ENCODE data around the gene LTBP3. TPM values are rescaled to one million over a fixed set of nuclear protein-coding genes. Genes with fewer than 3 reads are reported as not detected.
A peak's percentile ranks its signal among the peaks of the same experiment; 100 is the strongest.

The LTBP3 gene
- total and polyA plus RNA-seq, 9 of the 15 experiments (the other 6 are each of a cell fraction or from before 2014, with no cell fraction given): 0.06 to 20.5 (median 4.8) TPM

DNA sequence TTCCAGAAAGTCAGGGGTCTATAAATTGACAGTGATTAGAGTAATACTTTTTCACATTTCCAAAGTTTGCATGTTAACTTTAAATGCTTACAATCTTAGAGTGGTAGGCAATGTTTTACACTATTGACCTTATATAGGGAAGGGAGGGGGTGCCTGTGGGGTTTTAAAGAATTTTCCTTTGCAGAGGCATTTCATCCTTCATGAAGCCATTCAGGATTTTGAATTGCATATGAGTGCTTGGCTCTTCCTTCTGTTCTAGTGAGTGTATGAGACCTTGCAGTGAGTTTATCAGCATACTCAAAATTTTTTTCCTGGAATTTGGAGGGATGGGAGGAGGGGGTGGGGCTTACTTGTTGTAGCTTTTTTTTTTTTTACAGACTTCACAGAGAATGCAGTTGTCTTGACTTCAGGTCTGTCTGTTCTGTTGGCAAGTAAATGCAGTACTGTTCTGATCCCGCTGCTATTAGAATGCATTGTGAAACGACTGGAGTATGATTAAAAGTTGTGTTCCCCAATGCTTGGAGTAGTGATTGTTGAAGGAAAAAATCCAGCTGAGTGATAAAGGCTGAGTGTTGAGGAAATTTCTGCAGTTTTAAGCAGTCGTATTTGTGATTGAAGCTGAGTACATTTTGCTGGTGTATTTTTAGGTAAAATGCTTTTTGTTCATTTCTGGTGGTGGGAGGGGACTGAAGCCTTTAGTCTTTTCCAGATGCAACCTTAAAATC lies 54.0 kb downstream of the LTBP3 start (continued):
- TF ChIP-seq, protein P1, sequence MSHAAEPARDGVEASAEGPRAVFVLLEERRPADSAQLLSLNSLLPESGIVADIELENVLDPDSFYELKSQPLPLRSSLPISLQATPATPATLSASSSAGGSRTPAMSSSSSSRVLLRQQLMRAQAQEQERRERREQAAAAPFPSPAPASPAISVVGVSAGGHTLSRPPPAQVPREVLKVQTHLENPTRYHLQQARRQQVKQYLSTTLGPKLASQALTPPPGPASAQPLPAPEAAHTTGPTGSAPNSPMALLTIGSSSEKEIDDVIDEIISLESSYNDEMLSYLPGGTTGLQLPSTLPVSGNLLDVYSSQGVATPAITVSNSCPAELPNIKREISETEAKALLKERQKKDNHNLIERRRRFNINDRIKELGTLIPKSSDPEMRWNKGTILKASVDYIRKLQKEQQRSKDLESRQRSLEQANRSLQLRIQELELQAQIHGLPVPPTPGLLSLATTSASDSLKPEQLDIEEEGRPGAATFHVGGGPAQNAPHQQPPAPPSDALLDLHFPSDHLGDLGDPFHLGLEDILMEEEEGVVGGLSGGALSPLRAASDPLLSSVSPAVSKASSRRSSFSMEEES (CRISPR knock-in tag; IDR thresholded peaks at IDR 0.05): no peak
- TF ChIP-seq, protein P2, sequence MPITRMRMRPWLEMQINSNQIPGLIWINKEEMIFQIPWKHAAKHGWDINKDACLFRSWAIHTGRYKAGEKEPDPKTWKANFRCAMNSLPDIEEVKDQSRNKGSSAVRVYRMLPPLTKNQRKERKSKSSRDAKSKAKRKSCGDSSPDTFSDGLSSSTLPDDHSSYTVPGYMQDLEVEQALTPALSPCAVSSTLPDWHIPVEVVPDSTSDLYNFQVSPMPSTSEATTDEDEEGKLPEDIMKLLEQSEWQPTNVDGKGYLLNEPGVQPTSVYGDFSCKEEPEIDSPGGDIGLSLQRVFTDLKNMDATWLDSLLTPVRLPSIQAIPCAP (CRISPR knock-in tag; IDR thresholded peaks at IDR 0.05; ENCODE audit: borderline replicate concordance): no peak
- no peak for TF ChIP-seq NCOA1 (IDR thresholded peaks at IDR 0.05; ENCODE audit: low read depth)
- no peak for TF ChIP-seq ZBTB1 (CRISPR knock-in tag; IDR thresholded peaks at IDR 0.05; ENCODE audit: borderline replicate concordance, low read depth)
- no peak for TF ChIP-seq MYBL2 (IDR thresholded peaks at IDR 0.05; ENCODE audit: low read depth)
- TF ChIP-seq MYBL2 (CRISPR knock-in tag; IDR thresholded peaks at IDR 0.05; ENCODE audit: borderline replicate concordance): no peak
- TF ChIP-seq NBN (IDR thresholded peaks at IDR 0.05; ENCODE audit: low read depth): 0 out of 2 replicates have a peak, but pooled peaks have one; percentile 15
- TF ChIP-seq POU5F1 (IDR thresholded peaks at IDR 0.05; ENCODE audit: borderline replicate concordance, low read depth, low read length, partially characterized antibody): no peak
- no peak for TF ChIP-seq MTF1 (CRISPR knock-in tag; IDR thresholded peaks at IDR 0.05; ENCODE audit: borderline replicate concordance)
- TF ChIP-seq SMARCA4 (IDR thresholded peaks at IDR 0.05): no peak
- TF ChIP-seq, protein P3, sequence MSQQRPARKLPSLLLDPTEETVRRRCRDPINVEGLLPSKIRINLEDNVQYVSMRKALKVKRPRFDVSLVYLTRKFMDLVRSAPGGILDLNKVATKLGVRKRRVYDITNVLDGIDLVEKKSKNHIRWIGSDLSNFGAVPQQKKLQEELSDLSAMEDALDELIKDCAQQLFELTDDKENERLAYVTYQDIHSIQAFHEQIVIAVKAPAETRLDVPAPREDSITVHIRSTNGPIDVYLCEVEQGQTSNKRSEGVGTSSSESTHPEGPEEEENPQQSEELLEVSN (IDR thresholded peaks at IDR 0.05; ENCODE audit: borderline replicate concordance in 1 of 2, extremely low read depth in 1 of 2, insufficient read depth in 1 of 2, insufficient read length in 1 of 2, low read depth in 1 of 2, low read length in 1 of 2, poor library complexity in 1 of 2, severe bottlenecking in 1 of 2): no peak
- TF ChIP-seq ZFP30 (CRISPR knock-in tag; IDR thresholded peaks at IDR 0.05; ENCODE audit: borderline replicate concordance): peak; percentile 82; the same call in 1 of the 2 replicates
- TF ChIP-seq, protein P4, sequence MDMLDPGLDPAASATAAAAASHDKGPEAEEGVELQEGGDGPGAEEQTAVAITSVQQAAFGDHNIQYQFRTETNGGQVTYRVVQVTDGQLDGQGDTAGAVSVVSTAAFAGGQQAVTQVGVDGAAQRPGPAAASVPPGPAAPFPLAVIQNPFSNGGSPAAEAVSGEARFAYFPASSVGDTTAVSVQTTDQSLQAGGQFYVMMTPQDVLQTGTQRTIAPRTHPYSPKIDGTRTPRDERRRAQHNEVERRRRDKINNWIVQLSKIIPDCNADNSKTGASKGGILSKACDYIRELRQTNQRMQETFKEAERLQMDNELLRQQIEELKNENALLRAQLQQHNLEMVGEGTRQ (CRISPR knock-in tag; IDR thresholded peaks at IDR 0.05): no peak
- 0 out of 2 replicates have a peak, but pooled peaks have one; percentile 56 for TF ChIP-seq ZNF23 (CRISPR knock-in tag; IDR thresholded peaks at IDR 0.05)
- no peak for TF ChIP-seq RBM39 (optimal IDR thresholded peaks at IDR 0.05; ENCODE audit: low read depth, low read length)
- peak; percentile 77 for TF ChIP-seq ZNF436 (CRISPR knock-in tag; IDR thresholded peaks at IDR 0.05)
- TF ChIP-seq, protein P5, sequence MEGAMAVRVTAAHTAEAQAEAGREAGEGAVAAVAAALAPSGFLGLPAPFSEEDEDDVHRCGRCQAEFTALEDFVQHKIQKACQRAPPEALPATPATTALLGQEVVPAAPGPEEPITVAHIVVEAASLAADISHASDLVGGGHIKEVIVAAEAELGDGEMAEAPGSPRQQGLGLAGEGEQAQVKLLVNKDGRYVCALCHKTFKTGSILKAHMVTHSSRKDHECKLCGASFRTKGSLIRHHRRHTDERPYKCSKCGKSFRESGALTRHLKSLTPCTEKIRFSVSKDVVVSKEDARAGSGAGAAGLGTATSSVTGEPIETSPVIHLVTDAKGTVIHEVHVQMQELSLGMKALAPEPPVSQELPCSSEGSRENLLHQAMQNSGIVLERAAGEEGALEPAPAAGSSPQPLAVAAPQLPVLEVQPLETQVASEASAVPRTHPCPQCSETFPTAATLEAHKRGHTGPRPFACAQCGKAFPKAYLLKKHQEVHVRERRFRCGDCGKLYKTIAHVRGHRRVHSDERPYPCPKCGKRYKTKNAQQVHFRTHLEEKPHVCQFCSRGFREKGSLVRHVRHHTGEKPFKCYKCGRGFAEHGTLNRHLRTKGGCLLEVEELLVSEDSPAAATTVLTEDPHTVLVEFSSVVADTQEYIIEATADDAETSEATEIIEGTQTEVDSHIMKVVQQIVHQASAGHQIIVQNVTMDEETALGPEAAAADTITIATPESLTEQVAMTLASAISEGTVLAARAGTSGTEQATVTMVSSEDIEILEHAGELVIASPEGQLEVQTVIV (CRISPR knock-in tag; IDR thresholded peaks at IDR 0.05; ENCODE audit: borderline replicate concordance): peak; percentile 81
- no peak for TF ChIP-seq ZNF778 (CRISPR knock-in tag; IDR thresholded peaks at IDR 0.05)
- no peak for TF ChIP-seq NEUROD1 (IDR thresholded peaks at IDR 0.05; ENCODE audit: borderline replicate concordance, low read depth, low read length, partially characterized antibody)
